Small intestine (tissue), 7 donors: ENCODE results near the gene TNNT3. TPM values are rescaled to one million over a fixed set of nuclear protein-coding genes. Genes with fewer than 3 reads are reported as not detected.

Source experiments
- DNase-seq, 2 donors: peaks; one replicate each; pipeline versions ENCODE4 v3.0.0 to v3.0.0-alpha.2; 2013
- FAIRE-seq: peaks from 2 replicates; lab custom pipeline; 2012; peaks lifted over from hg19 to GRCh38; lab: Jason Lieb, UNC
- H3K27ac ChIP-seq, 3 donors: one replicate each; pipeline ENCODE4 v1.5.1; 2013; ENCODE audit warnings: low read length in 2 of 3, mild to moderate bottlenecking in 2 of 3, control low read depth in 1 of 3, inconsistent platforms in 1 of 3, low read depth in 1 of 3, moderate library complexity in 1 of 3
- H3K27me3 ChIP-seq, 3 donors: one replicate each; pipeline ENCODE4 v1.6.1; 2013; ENCODE audit warnings: low read length in 3 of 3, inconsistent platforms in 1 of 3; ENCODE audit not compliant: control insufficient read depth in 3 of 3, insufficient read depth in 3 of 3
- H3K36me3 ChIP-seq, 3 donors: one replicate each; pipeline ENCODE4 v1.6.1; 2013; ENCODE audit warnings: low read length in 3 of 3, inconsistent platforms in 1 of 3, low read depth in 1 of 3, mild to moderate bottlenecking in 1 of 3, moderate library complexity in 1 of 3; ENCODE audit not compliant: control insufficient read depth in 3 of 3, insufficient read depth in 2 of 3
- H3K4me1 ChIP-seq, 3 donors: one replicate each; pipeline ENCODE4 v1.6.1; 2013; ENCODE audit warnings: low read length in 2 of 3, inconsistent platforms in 1 of 3, low read depth in 1 of 3, mild to moderate bottlenecking in 1 of 3, moderate library complexity in 1 of 3; ENCODE audit not compliant: control insufficient read depth in 3 of 3, insufficient read depth in 2 of 3
- H3K4me3 ChIP-seq, 3 donors: one replicate each; pipeline ENCODE4 v1.5.1; 2013; ENCODE audit warnings: low read length in 3 of 3, control low read depth in 1 of 3, inconsistent platforms in 1 of 3, low read depth in 1 of 3, mild to moderate bottlenecking in 1 of 3, moderate library complexity in 1 of 3
- H3K9me3 ChIP-seq, 2 donors: one replicate each; pipeline ENCODE4 v1.6.1; 2013; ENCODE audit warnings: low read depth in 1 of 2, low read length in 1 of 2; ENCODE audit not compliant: control insufficient read depth in 2 of 2, insufficient read depth in 1 of 2
- WGBS, 3 donors: extraction: QIAGEN DNeasy Blood & Tissue Kit; methylation state at CpG; one replicate each; pipeline ENCODE4 v1.1.7; 2013; 5-methylcytosine and 5-hydroxymethylcytosine counted together
- polyA plus RNA-seq, 4 donors: library from polyadenylated mRNA; stranded (reverse) in 3 of 4; unstranded in 1 of 4; fragments of 200-250 nt in 3 of 4; fragments of 120-200 nt in 1 of 4; gene quantifications; one replicate each; pipeline versions ENCODE4 v1.2.1 to v1.2.3, GENCODE V29; 2013
- donor health status: healthy with polysubstance abuse.
- donor health status: control.
- donor health status: control.
- donor health status: Bipolar disorder and iron deficiency.
- donor health status: healthy.

The TNNT3 gene
- polyA plus RNA-seq, 4 donors = 0.66 to 17.7 (median 4.4) TPM

GRCh38 chr11:1922481-1923081, 3.1 kb downstream of the TNNT3 start:
- no peaks in the 10 kb centered on the region for H3K27me3 ChIP-seq
- DNase-seq = no peak

GRCh38 chr11:1923201-1923956, 3.9 kb downstream of the TNNT3 start:
- FAIRE-seq = no peak
- H3K27ac ChIP-seq = no peak overlapping the region
- H3K9me3 ChIP-seq = no peaks in the 10 kb centered on the region
- 73 to 88% (median 76%) methylated on average over 22 of the region's 22 CpGs for WGBS, 3 donors
- no peaks in the 10 kb centered on the region for H3K27me3 ChIP-seq
- DNase-seq = no peak
- H3K36me3 ChIP-seq = no peaks in the 10 kb centered on the region
- peaks cover 0 to 10% (median 0%) of the 10 kb centered on the region in 3 donors for H3K4me1 ChIP-seq
- H3K4me3 ChIP-seq = no peak overlapping the region

More at GRCh38 chr11:1922481-1923081, 3.1 kb downstream of the TNNT3 start:
- 51 to 62% (median 59%) methylated on average over 11 to 14 of the region's 14 CpGs for WGBS, 3 donors
- Histone ChIP-seq H3K4me1 (peaks cover 0 to 9% (median 0%) of the 10 kb centered on the region in 3 donors), H3K36me3 (no peaks in the 10 kb centered on the region), H3K4me3 (no peak overlapping the region), H3K9me3 (no peaks in the 10 kb centered on the region), H3K27ac (no peak overlapping the region)
- no peak for FAIRE-seq

- Histone ChIP-seq H3K9me3 (no peaks in the 10 kb centered on the region), H3K36me3 (no peaks in the 10 kb centered on the region), H3K4me1 (peaks cover 0 to 10% (median 0%) of the 10 kb centered on the region in 3 donors), H3K27me3 (no peaks in the 10 kb centered on the region), H3K4me3 (no peak overlapping the region), H3K27ac (no peak overlapping the region)
- FAIRE-seq (no peak), DNase-seq (no peak)
- WGBS, 3 donors = 18 to 68% (median 44%) methylated on average over 17 of the region's 17 CpGs
Observed at GRCh38 chr11:1924181-1924580, 4.7 kb downstream of the TNNT3 start.

- 67 to 82% (median 71%) methylated on average over 20 to 21 of the region's 21 CpGs for WGBS, 3 donors
- no peaks in the 10 kb centered on the region for H3K9me3 ChIP-seq
- H3K27ac ChIP-seq = no peak overlapping the region
- H3K36me3 ChIP-seq = no peaks in the 10 kb centered on the region
- peaks cover 0 to 10% (median 0%) of the 10 kb centered on the region in 3 donors for H3K4me1 ChIP-seq
- DNase-seq (no peak), FAIRE-seq (no peak)
- H3K4me3 ChIP-seq = no peak overlapping the region
- H3K27me3 ChIP-seq = no peaks in the 10 kb centered on the region
Observed at GRCh38 chr11:1924646-1925372, 5.3 kb downstream of the TNNT3 start.

- peaks cover 0 to 10% (median 0%) of the 10 kb centered on the region in 3 donors for H3K4me1 ChIP-seq
- H3K4me3 ChIP-seq = no peak overlapping the region
- H3K27ac ChIP-seq = no peak overlapping the region
- FAIRE-seq (no peak), DNase-seq (no peak)
- no peaks in the 10 kb centered on the region for H3K27me3 ChIP-seq
- no peaks in the 10 kb centered on the region for H3K36me3 ChIP-seq
- WGBS, 3 donors = 80 to 92% (median 86%) methylated on average over 14 to 23 of the region's 23 CpGs
- no peaks in the 10 kb centered on the region for H3K9me3 ChIP-seq
Observed at GRCh38 chr11:1925373-1926155, 6.1 kb downstream of the TNNT3 start.

GRCh38 chr11:1926156-1927025, 6.9 kb downstream of the TNNT3 start:
- DNase-seq (no peak), FAIRE-seq (no peak)
- 78 to 88% (median 79%) methylated on average over 30 to 41 of the region's 41 CpGs for WGBS, 3 donors
- Histone ChIP-seq H3K9me3 (no peaks in the 10 kb centered on the region), H3K4me1 (peaks cover 0 to 10% (median 0%) of the 10 kb centered on the region in 3 donors), H3K27me3 (no peaks in the 10 kb centered on the region), H3K27ac (no peak overlapping the region), H3K36me3 (no peaks in the 10 kb centered on the region), H3K4me3 (no peak overlapping the region)

- WGBS, 3 donors = 65 to 67% (median 67%) methylated on average over 25 to 28 of the region's 28 CpGs
- FAIRE-seq = no peak
- peak in 1 of 2 donors; percentile 21 for DNase-seq
Observed at GRCh38 chr11:1927026-1927847, 7.7 kb downstream of the TNNT3 start.

More at GRCh38 chr11:1927026-1927847, 7.7 kb downstream of the TNNT3 start:
- H3K9me3 ChIP-seq = no peaks in the 10 kb centered on the region
- H3K4me3 ChIP-seq = no peak overlapping the region
- peaks cover 0 to 4% (median 0%) of the 10 kb centered on the region in 3 donors for H3K27me3 ChIP-seq
- no peaks in the 10 kb centered on the region for H3K36me3 ChIP-seq
- H3K4me1 ChIP-seq = peaks cover 0 to 16% (median 0%) of the 10 kb centered on the region in 3 donors
- no peak overlapping the region for H3K27ac ChIP-seq
